Omental fat pad (tissue), 4 donors: Measurements from ENCODE around the gene POLK. TPM values are rescaled to one million over a fixed set of nuclear protein-coding genes. Genes with fewer than 3 reads are reported as not detected.
"Not testable (repeated sequence)": the region's sequence is repeated elsewhere in the genome, so short reads cannot be mapped to it uniquely, and the experiment has no call there.

ENCODE experiments used
- ATAC-seq: fragments of 150-250 bp; one replicate; pipeline ENCODE4 v1.9.1; 2016; ENCODE audit warnings: mild to moderate bottlenecking, moderate library complexity; ENCODE audit not compliant: low FRiP score
- DNase-seq: peaks from one replicate; pipeline ENCODE4 v3.0.0-alpha.2; 2019; ENCODE audit warnings: low spot score
- total RNA-seq, 4 donors: library from RNA; depleted of rRNA; stranded (reverse); fragments of >200 nt; gene quantifications; one replicate each; pipeline ENCODE4 v1.1.0, GENCODE V29; 2016
- TF ChIP-seq, protein P1 (sequence below), 3 donors: fragments of 450-650 bp; IDR thresholded peaks; one replicate each; pipeline ENCODE4 v1.5.1; 2016 to 2017; ENCODE audit warnings: antibody characterized with exemption in 3 of 3, mild to moderate bottlenecking in 3 of 3, moderate library complexity in 2 of 3

The POLK gene
- total RNA-seq, 4 donors from 2014 or later: 32.2 to 51.4 (median 37.0) TPM

GRCh38 chr5:75491621-75492020 lies 20.1 kb upstream of the POLK start:
- ATAC-seq (no peak), DNase-seq (no peak)
- TF ChIP-seq, protein P1, sequence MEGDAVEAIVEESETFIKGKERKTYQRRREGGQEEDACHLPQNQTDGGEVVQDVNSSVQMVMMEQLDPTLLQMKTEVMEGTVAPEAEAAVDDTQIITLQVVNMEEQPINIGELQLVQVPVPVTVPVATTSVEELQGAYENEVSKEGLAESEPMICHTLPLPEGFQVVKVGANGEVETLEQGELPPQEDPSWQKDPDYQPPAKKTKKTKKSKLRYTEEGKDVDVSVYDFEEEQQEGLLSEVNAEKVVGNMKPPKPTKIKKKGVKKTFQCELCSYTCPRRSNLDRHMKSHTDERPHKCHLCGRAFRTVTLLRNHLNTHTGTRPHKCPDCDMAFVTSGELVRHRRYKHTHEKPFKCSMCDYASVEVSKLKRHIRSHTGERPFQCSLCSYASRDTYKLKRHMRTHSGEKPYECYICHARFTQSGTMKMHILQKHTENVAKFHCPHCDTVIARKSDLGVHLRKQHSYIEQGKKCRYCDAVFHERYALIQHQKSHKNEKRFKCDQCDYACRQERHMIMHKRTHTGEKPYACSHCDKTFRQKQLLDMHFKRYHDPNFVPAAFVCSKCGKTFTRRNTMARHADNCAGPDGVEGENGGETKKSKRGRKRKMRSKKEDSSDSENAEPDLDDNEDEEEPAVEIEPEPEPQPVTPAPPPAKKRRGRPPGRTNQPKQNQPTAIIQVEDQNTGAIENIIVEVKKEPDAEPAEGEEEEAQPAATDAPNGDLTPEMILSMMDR (IDR thresholded peaks at IDR 0.05): no peak

DNA sequence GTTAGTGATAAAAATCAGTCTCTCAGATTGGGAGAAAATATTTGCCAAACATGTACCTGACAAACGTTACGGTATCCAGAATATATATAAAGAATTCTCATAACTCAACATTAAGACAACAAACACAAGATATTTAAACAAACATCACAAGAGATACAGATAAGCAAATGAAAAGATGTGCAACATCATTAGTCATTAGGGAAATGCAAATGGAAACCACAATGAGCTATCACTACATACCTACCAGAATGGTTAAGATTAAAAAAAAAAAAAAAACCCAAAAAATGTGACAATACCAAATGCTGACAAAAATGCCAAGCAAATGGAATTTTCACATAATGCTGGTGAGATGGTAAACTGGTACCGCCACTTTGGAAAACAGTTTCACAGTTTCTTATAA lies 15.7 kb upstream of the POLK start:
- ATAC-seq: no peak
- no peak for DNase-seq
- TF ChIP-seq, protein P1 (IDR thresholded peaks at IDR 0.05): no peak

GRCh38 chr5:75498208-75498777 lies 13.4 kb upstream of the POLK start:
- no peak for ATAC-seq
- TF ChIP-seq, protein P1 (IDR thresholded peaks at IDR 0.05): no peak
- no peak for DNase-seq

DNA sequence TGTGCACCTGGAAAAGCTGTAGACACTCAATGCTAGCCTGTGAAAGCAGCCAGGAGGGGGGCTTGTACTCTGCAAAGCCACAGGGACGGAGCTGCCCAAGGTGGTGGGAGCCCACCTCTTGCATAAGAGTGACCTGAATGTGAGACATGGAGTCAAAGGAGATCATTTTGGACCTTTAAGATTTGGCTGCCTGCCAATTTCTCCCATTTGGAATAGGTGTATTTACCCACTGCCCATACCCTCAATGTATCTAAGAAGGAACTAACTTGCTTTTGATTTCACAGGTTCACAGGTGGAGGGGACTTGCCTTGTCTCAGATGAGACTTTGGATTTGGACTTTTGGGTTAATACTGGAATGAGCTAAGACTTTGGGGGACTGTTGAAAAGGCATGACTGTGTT lies 12.8 kb upstream of the POLK start:
- DNase-seq: not testable (repeated sequence)

DNA sequence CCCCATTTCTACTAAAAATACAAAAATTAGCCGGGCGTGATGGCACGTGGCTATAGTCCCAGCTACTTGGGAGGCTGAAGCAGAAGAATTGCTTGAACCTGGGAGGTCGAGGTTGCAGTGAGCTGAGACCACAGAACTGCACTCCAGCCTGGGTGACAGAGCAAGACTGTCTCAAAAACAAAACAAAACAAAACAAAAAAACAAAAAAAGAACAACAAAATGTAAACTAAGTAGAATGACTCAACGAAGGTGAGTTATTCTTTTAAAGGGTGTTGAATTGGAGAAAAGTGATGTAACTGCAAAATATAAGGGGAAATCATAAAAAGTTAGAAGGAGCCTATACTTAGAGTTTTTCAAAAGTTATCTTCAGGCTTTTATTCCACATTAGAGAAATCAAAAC lies 6.6 kb upstream of the POLK start:
- DNase-seq, ATAC-seq: not testable (repeated sequence)

More for the DNA sequence above, 12.8 kb upstream of the POLK start:
- not testable (repeated sequence) for ATAC-seq

GRCh38 chr5:75507841-75508240 lies 3.9 kb upstream of the POLK start:
- TF ChIP-seq, protein P1 (IDR thresholded peaks at IDR 0.05): no peak
- ATAC-seq (no peak), DNase-seq (no peak)

- ATAC-seq: no peak
- TF ChIP-seq, protein P1 (IDR thresholded peaks at IDR 0.05): no peak
- DNase-seq: no peak
Observed at GRCh38 chr5:75509546-75509945, 2.1 kb upstream of the POLK start.

DNA sequence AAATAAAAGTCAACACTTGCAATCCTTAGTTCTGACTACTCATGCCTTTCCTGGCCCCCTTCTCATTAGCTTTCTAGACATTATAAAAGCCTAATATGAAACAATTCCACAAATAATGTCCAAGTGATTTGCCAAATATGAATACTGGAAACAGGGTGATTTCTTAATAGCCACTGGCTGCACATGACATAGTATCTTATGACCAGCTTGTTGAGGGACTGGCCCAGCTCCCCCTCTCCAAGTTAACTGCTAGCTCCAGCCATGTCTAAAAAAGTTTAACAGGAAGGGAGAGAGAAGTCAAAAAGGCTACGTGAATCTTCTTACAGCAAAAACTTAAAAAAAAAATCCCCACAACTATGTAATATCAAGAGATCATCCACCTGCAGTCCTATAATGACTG lies 1.7 kb upstream of the POLK start:
- DNase-seq: no peak
- ATAC-seq: no peak
- TF ChIP-seq, protein P1 (IDR thresholded peaks at IDR 0.05): no peak
